T-helper 17 cell (primary cell): ENCODE data around the gene SEPSECS. TPM values are rescaled to one million over a fixed set of nuclear protein-coding genes. Genes with fewer than 3 reads are reported as not detected.
A peak's percentile ranks its signal among the peaks of the same experiment; 100 is the strongest.

Experiments used
- ATAC-seq: fragments of 150-1000 bp; cut with Tn5 transposase; 2 replicates; pipeline ENCODE4 v1.10.0; 2021; ENCODE audit warnings: mild to moderate bottlenecking, moderate library complexity
- DNase-seq, 3 donors: peaks; one replicate each; pipeline versions ENCODE4 v3.0.0 to v3.0.0-alpha.2; 2020 to 2021
- H3K9me3 ChIP-seq: one replicate; pipeline ENCODE4 v1.7.0; 2013; ENCODE audit warnings: low read length, mild to moderate bottlenecking; ENCODE audit not compliant: control insufficient read depth, poor library complexity, severe bottlenecking
- H3K27ac Mint-ChIP-seq: one replicate; pipeline ENCODE4 v1.8.0; 2022; ENCODE audit warnings: mild to moderate bottlenecking, moderate library complexity, mixed read lengths
- H3K27me3 Mint-ChIP-seq: one replicate; pipeline ENCODE4 v1.8.0; 2022; ENCODE audit warnings: mixed read lengths
- H3K36me3 Mint-ChIP-seq: one replicate; pipeline ENCODE4 v1.8.0; 2022; ENCODE audit warnings: low read depth, mixed read lengths
- H3K4me1 Mint-ChIP-seq: one replicate; pipeline ENCODE4 v1.8.0; 2022; ENCODE audit warnings: mild to moderate bottlenecking, mixed read lengths
- H3K4me3 Mint-ChIP-seq: one replicate; pipeline ENCODE4 v1.8.0; 2022; ENCODE audit warnings: mild to moderate bottlenecking, moderate library complexity, mixed read lengths
- total RNA-seq, 4 donors: library from RNA in 2 of 4; stranded (reverse) in 2 of 4; gene quantifications; one replicate each; pipeline ENCODE4 v1.2.3 and lab custom pipeline; 2022 to 2026

Gene SEPSECS
- total RNA-seq, 2 donors from 2014 or later: 15.9 to 21.2 TPM

DNA sequence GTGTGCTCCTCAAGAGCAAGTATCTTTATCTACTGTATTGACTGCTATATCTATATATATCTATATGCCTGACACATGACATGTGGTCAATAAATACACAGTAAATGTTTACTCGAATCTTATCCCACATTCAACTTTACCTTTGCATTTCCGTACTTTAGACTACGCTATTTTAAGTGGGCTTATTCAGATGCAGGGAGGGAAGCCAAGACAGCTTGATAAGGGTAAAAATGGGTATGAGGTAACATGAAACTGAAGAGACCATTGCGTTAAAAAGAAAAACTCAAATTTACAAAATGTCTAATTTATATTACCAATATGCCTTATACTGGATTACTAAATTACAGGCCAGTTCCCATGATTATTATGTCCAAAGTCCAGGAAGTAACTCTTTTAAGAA, 17.8 kb downstream of the SEPSECS start:
- H3K9me3 ChIP-seq: no peaks in the 10 kb centered on the region
- Mint-ChIP-seq H3K4me3 (no peak overlapping the region), H3K27me3 (no peaks in the 10 kb centered on the region), H3K36me3 (peaks cover 21% of the 10 kb centered on the region), H3K4me1 (peaks cover 10% of the 10 kb centered on the region), H3K27ac (no peak overlapping the region)
- no peak for ATAC-seq
- DNase-seq: no peak

- H3K36me3 Mint-ChIP-seq: peaks cover 17% of the 10 kb centered on the region
- H3K27ac Mint-ChIP-seq: no peak overlapping the region
- ATAC-seq (no peak), DNase-seq (no peak)
- no peak overlapping the region for H3K4me3 Mint-ChIP-seq
- H3K9me3 ChIP-seq: no peaks in the 10 kb centered on the region
- peaks cover 5% of the 10 kb centered on the region for H3K4me1 Mint-ChIP-seq
- H3K27me3 Mint-ChIP-seq: no peaks in the 10 kb centered on the region
Measured at GRCh38 chr4:25141592-25141991, 18.7 kb downstream of the SEPSECS start.

DNA sequence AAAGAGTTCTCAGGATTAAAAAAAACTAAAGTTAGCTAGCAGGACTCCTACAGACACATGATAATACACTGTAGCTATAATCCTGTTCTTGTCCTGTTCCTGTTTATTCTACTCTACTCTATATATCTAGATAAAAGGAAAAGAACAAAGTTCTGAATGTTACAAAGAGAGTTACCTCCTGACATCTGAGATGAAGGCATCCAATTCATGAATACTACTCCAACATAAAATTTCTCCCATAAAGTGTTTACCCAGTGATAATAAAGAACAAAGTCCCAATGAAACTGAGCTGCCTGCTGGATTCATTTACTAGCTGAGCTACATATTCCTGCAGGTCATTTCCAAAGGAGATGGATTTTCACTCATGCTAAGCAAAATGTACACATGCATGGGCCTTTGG, 27.1 kb downstream of the SEPSECS start:
- H3K4me1 Mint-ChIP-seq: peaks cover 5% of the 10 kb centered on the region
- H3K27me3 Mint-ChIP-seq: no peaks in the 10 kb centered on the region
- no peak overlapping the region for H3K4me3 Mint-ChIP-seq
- no peak overlapping the region for H3K27ac Mint-ChIP-seq
- peaks cover 9% of the 10 kb centered on the region for H3K36me3 Mint-ChIP-seq
- DNase-seq (no peak), ATAC-seq (no peak)
- no peaks in the 10 kb centered on the region for H3K9me3 ChIP-seq

DNA sequence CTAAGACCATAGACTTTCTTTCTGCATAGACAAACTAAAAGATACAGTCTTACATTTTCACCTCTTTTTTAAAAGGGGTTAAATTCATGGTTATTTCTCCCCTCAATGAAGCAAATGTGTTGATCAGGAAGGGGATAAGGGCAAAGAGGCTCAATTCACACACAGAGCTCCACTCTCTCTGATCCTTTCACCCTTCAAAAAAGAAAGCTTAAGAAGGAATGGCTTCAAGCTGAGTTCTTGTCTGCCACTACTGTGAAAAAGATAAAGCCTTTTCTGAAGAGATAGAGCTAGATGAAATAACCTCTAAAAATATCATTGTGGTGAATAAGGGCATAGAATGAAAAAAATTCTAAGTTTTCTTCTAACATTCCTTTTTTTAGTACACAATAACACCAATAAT, 28.3 kb downstream of the SEPSECS start:
- no peaks in the 10 kb centered on the region for H3K27me3 Mint-ChIP-seq
- H3K9me3 ChIP-seq: no peaks in the 10 kb centered on the region
- no peak for DNase-seq
- H3K4me1 Mint-ChIP-seq: peaks cover 11% of the 10 kb centered on the region
- no peak overlapping the region for H3K4me3 Mint-ChIP-seq
- H3K36me3 Mint-ChIP-seq: peaks cover 16% of the 10 kb centered on the region
- ATAC-seq: no peak
- H3K27ac Mint-ChIP-seq: no peak overlapping the region

- H3K27ac Mint-ChIP-seq: no peak overlapping the region
- H3K4me1 Mint-ChIP-seq: peaks cover 11% of the 10 kb centered on the region
- no peaks in the 10 kb centered on the region for H3K27me3 Mint-ChIP-seq
- no peak overlapping the region for H3K4me3 Mint-ChIP-seq
- ATAC-seq (no peak), DNase-seq (no peak)
- no peaks in the 10 kb centered on the region for H3K9me3 ChIP-seq
- H3K36me3 Mint-ChIP-seq: peaks cover 16% of the 10 kb centered on the region
Measured at GRCh38 chr4:25131381-25131780, 28.9 kb downstream of the SEPSECS start.

DNA sequence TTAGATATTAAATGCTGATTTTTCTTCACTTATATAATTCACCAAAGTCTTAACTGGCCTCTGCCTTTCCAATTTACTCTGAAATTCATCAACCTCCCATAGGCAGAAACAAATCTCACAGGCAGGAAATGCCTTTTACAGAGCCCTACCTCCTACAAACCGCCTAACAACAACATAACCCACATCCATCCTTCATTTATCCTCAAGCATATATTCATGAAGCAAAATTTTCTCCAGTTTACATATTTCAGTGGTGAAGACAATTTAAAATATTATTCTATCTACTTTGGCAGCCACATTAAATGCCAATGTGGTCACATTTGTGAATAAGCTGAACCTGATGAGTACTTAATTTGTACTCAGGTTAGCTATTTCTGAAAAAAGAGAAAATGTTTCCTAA, 30.3 kb downstream of the SEPSECS start:
- Mint-ChIP-seq H3K4me1 (peaks cover 11% of the 10 kb centered on the region), H3K27ac (no peak overlapping the region), H3K4me3 (no peak overlapping the region), H3K36me3 (peaks cover 15% of the 10 kb centered on the region), H3K27me3 (no peaks in the 10 kb centered on the region)
- DNase-seq (no peak), ATAC-seq (no peak)
- H3K9me3 ChIP-seq: no peaks in the 10 kb centered on the region

DNA sequence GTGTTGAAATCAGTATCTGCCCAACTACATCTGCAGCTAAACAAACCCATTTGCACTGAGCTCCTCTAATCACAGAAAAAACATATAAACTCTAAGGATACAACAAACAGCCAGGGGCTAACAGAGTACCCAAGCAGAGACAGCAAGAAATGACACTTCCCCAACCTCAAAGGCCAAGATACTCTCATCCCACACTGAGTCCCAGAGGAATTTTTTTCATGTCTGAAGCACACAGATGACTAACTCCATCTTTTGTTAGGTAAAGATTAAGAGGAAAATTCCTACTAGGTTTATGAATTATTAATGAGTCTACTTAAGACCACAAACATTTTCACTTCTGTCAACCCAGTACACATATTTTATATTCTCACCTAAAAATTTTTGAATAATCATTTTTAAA, 31.6 kb downstream of the SEPSECS start:
- ATAC-seq: no peak
- Mint-ChIP-seq H3K27me3 (no peaks in the 10 kb centered on the region), H3K4me3 (no peak overlapping the region), H3K36me3 (peaks cover 15% of the 10 kb centered on the region), H3K27ac (no peak overlapping the region), H3K4me1 (peaks cover 11% of the 10 kb centered on the region)
- H3K9me3 ChIP-seq: no peaks in the 10 kb centered on the region
- DNase-seq: no peak

GRCh38 chr4:25123236-25123635, 37.0 kb downstream of the SEPSECS start:
- H3K9me3 ChIP-seq: no peaks in the 10 kb centered on the region
- H3K27ac Mint-ChIP-seq: no peak overlapping the region
- no peaks in the 10 kb centered on the region for H3K27me3 Mint-ChIP-seq
- ATAC-seq (no peak), DNase-seq (no peak)
- peaks cover 14% of the 10 kb centered on the region for H3K36me3 Mint-ChIP-seq
- peaks cover 7% of the 10 kb centered on the region for H3K4me1 Mint-ChIP-seq
- H3K4me3 Mint-ChIP-seq: no peak overlapping the region

GRCh38 chr4:25120146-25120940, 39.9 kb downstream of the SEPSECS start:
- H3K9me3 ChIP-seq: no peaks in the 10 kb centered on the region
- Mint-ChIP-seq H3K27me3 (no peaks in the 10 kb centered on the region), H3K4me1 (peaks cover 2% of the 10 kb centered on the region), H3K4me3 (no peak overlapping the region), H3K36me3 (peaks cover 9% of the 10 kb centered on the region), H3K27ac (no peak overlapping the region)
- ATAC-seq: no peak
- no peak for DNase-seq

GRCh38 chr4:25117716-25118472, 42.4 kb downstream of the SEPSECS start:
- H3K4me3 Mint-ChIP-seq: no peak overlapping the region
- H3K27me3 Mint-ChIP-seq: no peaks in the 10 kb centered on the region
- DNase-seq: no peak
- H3K36me3 Mint-ChIP-seq: peaks cover 6% of the 10 kb centered on the region
- no peaks in the 10 kb centered on the region for H3K9me3 ChIP-seq
- H3K27ac Mint-ChIP-seq: peak overlapping the region; percentile 19
- H3K4me1 Mint-ChIP-seq: peaks cover 2% of the 10 kb centered on the region
- no peak for ATAC-seq

DNA sequence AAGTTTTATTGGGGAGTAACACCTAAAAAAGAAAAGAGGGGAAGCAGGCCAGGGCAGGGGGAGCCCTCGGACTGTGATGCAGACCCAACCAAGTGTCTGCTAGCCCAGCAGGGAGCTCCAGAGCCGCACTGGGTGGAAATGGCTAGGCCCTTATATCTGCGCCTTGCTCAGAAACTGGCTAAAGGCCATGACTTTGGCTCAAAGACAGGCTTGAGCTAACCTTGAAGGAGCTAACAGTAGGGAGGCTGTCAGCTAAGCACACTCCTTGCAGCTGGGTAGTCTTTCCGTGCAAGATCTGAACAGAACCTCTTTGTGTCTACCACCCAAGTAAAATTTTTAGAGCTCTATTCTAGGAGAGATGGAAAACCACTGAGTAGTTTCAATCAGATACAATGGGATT, 43.0 kb downstream of the SEPSECS start:
- no peak for ATAC-seq
- Mint-ChIP-seq H3K27ac (no peak overlapping the region), H3K36me3 (peaks cover 6% of the 10 kb centered on the region), H3K4me3 (no peak overlapping the region), H3K27me3 (no peaks in the 10 kb centered on the region), H3K4me1 (peaks cover 2% of the 10 kb centered on the region)
- no peak for DNase-seq
- no peaks in the 10 kb centered on the region for H3K9me3 ChIP-seq

DNA sequence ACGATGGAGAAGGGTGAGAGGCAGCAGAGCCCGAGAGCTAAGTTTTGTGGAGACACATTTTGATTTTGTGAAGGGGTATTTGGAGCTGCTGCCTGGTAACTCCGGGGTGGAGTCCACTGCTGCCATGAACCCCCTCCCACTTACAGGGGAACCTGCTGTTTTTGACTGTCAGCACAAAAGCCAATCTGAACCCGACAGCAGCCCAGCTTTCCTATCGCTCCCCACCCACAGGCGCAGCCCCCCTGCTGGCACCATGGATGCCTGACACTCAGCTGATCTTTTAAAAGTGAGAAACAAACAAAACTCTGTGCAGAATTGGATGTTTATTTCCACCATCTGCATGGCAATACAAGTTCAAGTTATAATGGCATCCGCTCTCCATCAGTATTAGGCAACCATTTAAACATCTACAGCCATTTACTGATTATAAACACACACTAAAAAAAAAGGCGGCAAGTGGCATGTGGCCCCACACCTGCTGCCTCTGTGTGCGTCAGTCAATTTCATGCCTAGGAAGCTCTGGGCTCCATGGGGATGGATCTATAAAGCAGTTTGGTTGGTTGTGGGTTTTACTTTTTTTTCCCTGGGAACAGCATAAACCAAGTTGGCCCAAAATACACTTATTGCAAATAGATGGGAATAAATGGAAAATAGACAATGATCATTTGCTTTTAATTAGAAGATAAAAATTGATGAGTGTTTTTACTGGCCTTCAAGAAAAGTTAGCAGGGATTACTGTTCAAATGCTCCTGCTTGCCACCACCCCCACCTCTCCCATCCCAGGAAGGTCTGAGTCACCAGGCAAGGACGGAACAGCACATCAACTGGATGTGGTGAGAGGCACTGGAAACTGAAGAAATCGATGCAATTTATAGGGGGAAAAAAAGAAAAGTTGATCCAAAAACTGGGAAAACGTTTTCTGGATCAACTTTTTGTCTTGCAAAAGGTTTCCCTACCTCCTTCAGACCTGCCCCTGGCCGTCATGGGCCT, 46.0 kb downstream of the SEPSECS start:
- no peak for DNase-seq
- Mint-ChIP-seq H3K36me3 (peaks cover 4% of the 10 kb centered on the region), H3K4me1 (peaks cover 2% of the 10 kb centered on the region), H3K27ac (no peak overlapping the region), H3K4me3 (no peak overlapping the region), H3K27me3 (no peaks in the 10 kb centered on the region)
- H3K9me3 ChIP-seq: no peaks in the 10 kb centered on the region
- no peak for ATAC-seq

DNA sequence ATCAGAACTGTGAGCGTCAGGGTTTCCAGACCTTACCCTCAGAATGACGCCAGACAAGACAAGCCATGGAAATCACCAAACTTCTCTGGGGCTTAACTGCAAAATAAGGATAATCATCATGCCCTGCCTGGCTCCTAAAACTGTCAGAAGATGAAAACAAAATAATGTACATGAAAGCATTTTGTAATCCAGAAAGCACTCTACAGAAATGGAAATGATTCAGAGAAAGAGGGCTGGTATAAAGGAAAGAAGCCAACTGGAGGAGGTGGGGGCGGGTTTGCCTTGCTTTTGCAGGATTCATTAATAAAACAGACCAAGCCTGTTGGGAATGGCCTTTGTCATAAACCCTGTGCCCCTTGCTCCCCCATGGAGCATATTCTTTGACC, 47.3 kb downstream of the SEPSECS start:
- DNase-seq: no peak
- H3K27ac Mint-ChIP-seq: no peak overlapping the region
- peaks cover 2% of the 10 kb centered on the region for H3K36me3 Mint-ChIP-seq
- peaks cover 2% of the 10 kb centered on the region for H3K4me1 Mint-ChIP-seq
- no peaks in the 10 kb centered on the region for H3K9me3 ChIP-seq
- H3K4me3 Mint-ChIP-seq: no peak overlapping the region
- no peaks in the 10 kb centered on the region for H3K27me3 Mint-ChIP-seq
- no peak for ATAC-seq
